ENCODE data around the gene TNIP2.

TNIP2 gene

DNA sequence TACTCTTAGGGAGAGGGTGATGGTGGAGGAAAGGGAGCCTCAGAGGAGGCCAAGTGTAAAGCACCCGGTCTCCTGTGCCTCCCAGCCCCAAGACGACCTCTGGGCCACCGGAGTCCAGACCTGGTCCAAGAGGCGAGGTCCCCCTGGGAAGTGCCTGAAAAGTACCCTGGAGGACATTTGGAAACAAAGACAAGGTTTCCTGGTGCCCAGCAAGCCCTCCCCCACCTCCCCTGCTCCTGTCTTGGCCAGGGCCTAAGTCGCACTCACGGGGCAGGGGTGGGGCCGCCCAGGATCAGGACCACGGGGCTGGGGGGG lies 36.2 kb upstream of the TNIP2 start:
- DNase-seq (ENCODE audit: low read depth), result no peak
- Histone ChIP-seq H3K27me3 (replicated peaks; ENCODE audit: control insufficient read depth, insufficient read depth, low read length) (no peaks in the 10 kb centered on the region), H3K9me3 (ENCODE audit: control insufficient read depth, low read length) (no peaks in the 10 kb centered on the region), H3K9ac (ENCODE audit: low read length) (no peak overlapping the region), H3K4me3 (ENCODE audit: low read length) (no peak overlapping the region), H3K36me3 (ENCODE audit: control insufficient read depth, insufficient read depth, low read length, severe bottlenecking) (peaks cover 5% of the 10 kb centered on the region), H3K4me1 (ENCODE audit: control insufficient read depth, insufficient read depth, low read length) (peaks cover 33% of the 10 kb centered on the region)

DNA sequence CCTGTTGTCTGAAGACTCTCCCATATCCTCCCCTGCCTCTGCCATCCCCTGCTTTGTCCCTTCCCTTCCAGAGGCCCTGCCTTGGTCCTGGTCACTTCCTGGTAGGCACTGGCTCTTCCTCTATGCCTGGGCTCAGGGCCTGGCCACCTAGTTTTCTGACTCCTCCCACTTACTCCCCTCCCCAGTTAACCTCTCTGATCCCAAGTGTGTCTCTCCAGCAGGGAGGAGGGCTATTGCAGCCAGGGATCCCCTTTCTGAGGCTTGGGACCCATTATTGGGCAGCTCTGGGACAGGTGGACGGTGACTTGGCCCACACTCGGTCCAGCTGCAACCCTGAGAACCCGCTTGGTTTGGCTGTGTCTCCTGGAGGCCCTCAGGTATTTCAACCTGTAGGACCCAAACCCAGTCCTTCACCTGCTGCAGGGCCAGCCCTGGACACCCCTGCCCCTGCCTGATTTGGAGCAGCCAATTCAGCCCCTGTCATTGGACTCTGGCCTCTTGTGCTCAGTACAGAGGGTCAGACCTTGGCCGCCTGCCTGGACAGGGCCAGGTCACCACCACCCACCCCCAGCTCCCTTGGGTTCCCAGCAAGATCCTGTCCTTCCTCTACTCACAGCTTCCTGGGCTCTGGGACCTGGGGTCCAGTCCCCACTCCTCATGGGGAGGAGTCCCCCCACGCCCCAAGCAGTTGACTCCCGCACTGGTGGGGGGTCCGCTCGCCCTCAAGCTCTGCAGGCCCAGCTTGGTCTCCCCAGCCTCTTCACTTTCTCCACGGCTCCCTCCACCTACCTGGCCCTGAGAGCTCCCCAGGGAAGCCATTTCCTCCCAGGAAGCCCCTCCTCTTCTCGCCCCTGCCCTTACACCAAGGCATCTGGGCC lies 35.6 kb upstream of the TNIP2 start:
- no peak for DNase-seq (ENCODE audit: low read depth)
- Histone ChIP-seq H3K36me3 (ENCODE audit: control insufficient read depth, insufficient read depth, low read length, severe bottlenecking) (peaks cover 3% of the 10 kb centered on the region), H3K4me1 (ENCODE audit: control insufficient read depth, insufficient read depth, low read length) (peaks cover 29% of the 10 kb centered on the region), H3K27me3 (replicated peaks; ENCODE audit: control insufficient read depth, insufficient read depth, low read length) (no peaks in the 10 kb centered on the region), H3K9ac (ENCODE audit: low read length) (no peak overlapping the region), H3K9me3 (ENCODE audit: control insufficient read depth, low read length) (no peaks in the 10 kb centered on the region), H3K4me3 (ENCODE audit: low read length) (no peak overlapping the region)

- H3K4me3 ChIP-seq (ENCODE audit: low read length), result no peak overlapping the region
- no peak for DNase-seq (ENCODE audit: low read depth)
- H3K9ac ChIP-seq (ENCODE audit: low read length), result no peak overlapping the region
- H3K9me3 ChIP-seq (ENCODE audit: control insufficient read depth, low read length), result no peaks in the 10 kb centered on the region
- peaks cover 22% of the 10 kb centered on the region for H3K4me1 ChIP-seq (ENCODE audit: control insufficient read depth, insufficient read depth, low read length)
- H3K27me3 ChIP-seq (replicated peaks; ENCODE audit: control insufficient read depth, insufficient read depth, low read length), result no peaks in the 10 kb centered on the region
- no peaks in the 10 kb centered on the region for H3K36me3 ChIP-seq (ENCODE audit: control insufficient read depth, insufficient read depth, low read length, severe bottlenecking)
Observed at GRCh38 chr4:2790583-2791517, 34.7 kb upstream of the TNIP2 start.

DNA sequence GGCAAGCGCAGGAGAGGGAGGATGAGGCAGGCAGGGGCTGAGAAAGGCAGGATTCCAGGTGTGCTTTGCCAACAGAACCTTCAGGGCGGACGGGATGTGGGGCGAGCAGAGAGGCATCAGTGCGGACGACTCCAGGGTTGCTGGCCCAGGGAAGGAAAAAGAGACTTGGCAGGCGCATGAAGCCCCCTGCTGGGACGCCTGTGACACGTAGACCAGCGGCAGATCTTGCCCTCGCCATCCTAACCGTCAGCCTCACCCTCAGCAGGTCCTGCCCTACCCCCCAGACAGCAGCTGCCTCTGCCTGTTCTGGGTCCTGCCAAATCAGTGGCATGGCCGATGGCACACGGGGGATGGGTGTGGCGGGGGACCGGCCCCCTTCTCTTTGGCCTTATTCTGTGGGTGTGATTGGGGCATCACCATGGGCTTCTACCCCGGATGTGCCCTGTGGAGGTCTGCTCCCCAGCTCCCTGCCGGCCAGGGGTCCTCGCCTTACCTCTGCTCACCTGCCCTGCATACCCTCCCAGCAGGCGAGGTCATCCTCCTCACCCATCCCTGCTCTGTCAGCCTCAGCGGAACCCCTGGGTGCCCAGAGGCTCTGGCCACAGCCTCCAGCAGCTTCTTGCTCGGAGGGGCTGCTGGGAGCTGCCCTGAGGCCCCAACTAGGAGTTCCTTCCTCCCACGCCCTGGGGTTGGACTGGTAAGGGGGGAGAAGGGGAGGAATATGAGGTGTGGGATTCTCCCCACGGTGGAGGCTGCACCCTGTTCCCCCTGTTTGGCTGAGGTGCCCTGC lies 33.9 kb upstream of the TNIP2 start:
- no peaks in the 10 kb centered on the region for H3K36me3 ChIP-seq (ENCODE audit: control insufficient read depth, insufficient read depth, low read length, severe bottlenecking)
- no peak overlapping the region for H3K4me3 ChIP-seq (ENCODE audit: low read length)
- H3K27me3 ChIP-seq (replicated peaks; ENCODE audit: control insufficient read depth, insufficient read depth, low read length), result no peaks in the 10 kb centered on the region
- no peak for DNase-seq (ENCODE audit: low read depth)
- no peaks in the 10 kb centered on the region for H3K9me3 ChIP-seq (ENCODE audit: control insufficient read depth, low read length)
- no peak overlapping the region for H3K9ac ChIP-seq (ENCODE audit: low read length)
- H3K4me1 ChIP-seq (ENCODE audit: control insufficient read depth, insufficient read depth, low read length), result peaks cover 15% of the 10 kb centered on the region

- Histone ChIP-seq H3K4me3 (ENCODE audit: low read length) (no peak overlapping the region), H3K9ac (ENCODE audit: low read length) (no peak overlapping the region), H3K4me1 (ENCODE audit: control insufficient read depth, insufficient read depth, low read length) (peaks cover 9% of the 10 kb centered on the region), H3K36me3 (ENCODE audit: control insufficient read depth, insufficient read depth, low read length, severe bottlenecking) (no peaks in the 10 kb centered on the region), H3K27me3 (replicated peaks; ENCODE audit: control insufficient read depth, insufficient read depth, low read length) (no peaks in the 10 kb centered on the region), H3K9me3 (ENCODE audit: control insufficient read depth, low read length) (no peaks in the 10 kb centered on the region)
- no peak for DNase-seq (ENCODE audit: low read depth)
Observed at GRCh38 chr4:2789351-2789750, 33.2 kb upstream of the TNIP2 start.

- no peaks in the 10 kb centered on the region for H3K36me3 ChIP-seq (ENCODE audit: control insufficient read depth, insufficient read depth, low read length, severe bottlenecking)
- peaks cover 2% of the 10 kb centered on the region for H3K9me3 ChIP-seq (ENCODE audit: control insufficient read depth, low read length)
- H3K4me3 ChIP-seq (ENCODE audit: low read length), result no peak overlapping the region
- peak; percentile 48 for DNase-seq (ENCODE audit: low read depth)
- no peaks in the 10 kb centered on the region for H3K27me3 ChIP-seq (replicated peaks; ENCODE audit: control insufficient read depth, insufficient read depth, low read length)
- H3K9ac ChIP-seq (ENCODE audit: low read length), result no peak overlapping the region
- peaks cover 5% of the 10 kb centered on the region for H3K4me1 ChIP-seq (ENCODE audit: control insufficient read depth, insufficient read depth, low read length)
Observed at GRCh38 chr4:2788532-2789103, 32.5 kb upstream of the TNIP2 start.

GRCh38 chr4:2788101-2788500 lies 32.0 kb upstream of the TNIP2 start:
- Histone ChIP-seq H3K4me3 (ENCODE audit: low read length) (no peak overlapping the region), H3K9me3 (ENCODE audit: control insufficient read depth, low read length) (peaks cover 7% of the 10 kb centered on the region)
- no peak for DNase-seq (ENCODE audit: low read depth)

GRCh38 chr4:2787230-2788100 lies 31.3 kb upstream of the TNIP2 start:
- Histone ChIP-seq H3K9me3 (ENCODE audit: control insufficient read depth, low read length) (peaks cover 13% of the 10 kb centered on the region), H3K9ac (ENCODE audit: low read length) (no peak overlapping the region), H3K4me3 (ENCODE audit: low read length) (no peak overlapping the region), H3K36me3 (ENCODE audit: control insufficient read depth, insufficient read depth, low read length, severe bottlenecking) (no peaks in the 10 kb centered on the region), H3K27me3 (replicated peaks; ENCODE audit: control insufficient read depth, insufficient read depth, low read length) (no peaks in the 10 kb centered on the region), H3K4me1 (ENCODE audit: control insufficient read depth, insufficient read depth, low read length) (peaks cover 4% of the 10 kb centered on the region)
- DNase-seq (ENCODE audit: low read depth), result no peak

More at GRCh38 chr4:2788101-2788500, 32.0 kb upstream of the TNIP2 start:
- peaks cover 4% of the 10 kb centered on the region for H3K4me1 ChIP-seq (ENCODE audit: control insufficient read depth, insufficient read depth, low read length)
- no peaks in the 10 kb centered on the region for H3K36me3 ChIP-seq (ENCODE audit: control insufficient read depth, insufficient read depth, low read length, severe bottlenecking)
- no peaks in the 10 kb centered on the region for H3K27me3 ChIP-seq (replicated peaks; ENCODE audit: control insufficient read depth, insufficient read depth, low read length)
- no peak overlapping the region for H3K9ac ChIP-seq (ENCODE audit: low read length)

GRCh38 chr4:2786794-2787229 lies 30.7 kb upstream of the TNIP2 start:
- no peak for DNase-seq (ENCODE audit: low read depth)

GRCh38 chr4:2786152-2786671 lies 30.1 kb upstream of the TNIP2 start:
- Histone ChIP-seq H3K4me1 (ENCODE audit: control insufficient read depth, insufficient read depth, low read length) (peaks cover 4% of the 10 kb centered on the region), H3K4me3 (ENCODE audit: low read length) (no peak overlapping the region), H3K9me3 (ENCODE audit: control insufficient read depth, low read length) (peaks cover 26% of the 10 kb centered on the region), H3K27me3 (replicated peaks; ENCODE audit: control insufficient read depth, insufficient read depth, low read length) (no peaks in the 10 kb centered on the region), H3K9ac (ENCODE audit: low read length) (no peak overlapping the region), H3K36me3 (ENCODE audit: control insufficient read depth, insufficient read depth, low read length, severe bottlenecking) (no peaks in the 10 kb centered on the region)
- DNase-seq (ENCODE audit: low read depth), result no peak

More at GRCh38 chr4:2786794-2787229, 30.7 kb upstream of the TNIP2 start:
- H3K9me3 ChIP-seq (ENCODE audit: control insufficient read depth, low read length), result peaks cover 20% of the 10 kb centered on the region
- peaks cover 4% of the 10 kb centered on the region for H3K4me1 ChIP-seq (ENCODE audit: control insufficient read depth, insufficient read depth, low read length)
- no peaks in the 10 kb centered on the region for H3K27me3 ChIP-seq (replicated peaks; ENCODE audit: control insufficient read depth, insufficient read depth, low read length)
- no peaks in the 10 kb centered on the region for H3K36me3 ChIP-seq (ENCODE audit: control insufficient read depth, insufficient read depth, low read length, severe bottlenecking)
- no peak overlapping the region for H3K4me3 ChIP-seq (ENCODE audit: low read length)
- H3K9ac ChIP-seq (ENCODE audit: low read length), result no peak overlapping the region

Data from adipocyte (in vitro differentiated cells).